ENCODE results near the gene TBX1. TPM values are rescaled to one million over a fixed set of nuclear protein-coding genes. Genes with fewer than 3 reads are reported as not detected.
A peak's percentile ranks its signal among the peaks of the same experiment; 100 is the strongest.

TBX1 gene
- total RNA-seq, 1 donor from 2014 or later = 24.2 TPM

DNA sequence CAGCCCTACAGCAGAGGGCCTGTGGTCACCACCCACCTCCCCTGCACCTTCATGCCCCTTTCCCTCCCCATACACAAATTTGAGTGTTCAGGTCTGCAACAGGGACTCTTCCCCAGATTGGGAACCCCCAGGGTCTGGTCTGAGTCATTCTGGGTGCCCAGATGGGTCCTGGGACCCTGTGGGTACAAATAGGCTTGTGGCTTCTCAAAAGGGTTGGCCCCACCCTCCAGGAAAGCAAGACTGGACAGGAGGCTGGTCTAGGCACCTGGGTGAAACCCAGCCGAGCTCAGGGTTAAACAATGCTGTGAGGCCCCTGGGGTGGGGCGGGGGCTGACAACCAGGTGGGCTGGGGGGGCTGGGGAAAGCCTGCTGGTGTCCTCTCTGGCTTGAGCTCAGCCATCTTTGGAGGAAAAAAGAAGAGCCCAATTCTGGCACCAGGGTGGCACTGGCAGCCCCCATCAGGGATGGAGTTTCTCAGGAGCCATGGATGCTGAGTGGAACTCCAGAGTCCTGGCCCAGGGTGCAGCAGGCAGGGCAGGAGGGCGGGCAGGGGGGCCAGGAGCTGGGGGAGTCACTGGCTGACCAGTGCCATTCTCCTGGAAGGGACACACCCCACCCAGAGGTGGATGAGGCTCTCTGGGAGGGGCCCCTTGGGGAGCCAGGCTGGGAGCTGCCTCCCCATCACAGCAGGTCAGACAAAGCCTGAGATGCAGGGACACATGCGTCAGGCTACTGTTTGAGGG lies 45.2 kb upstream of the TBX1 start:
- Mint-ChIP-seq H3K27me3 (ENCODE audit: unreplicated experiment) (no peaks in the 10 kb centered on the region), H3K9me3 (ENCODE audit: unreplicated experiment) (no peaks in the 10 kb centered on the region), H3K27ac (ENCODE audit: unreplicated experiment) (peak overlapping the region; percentile 31), H3K4me1 (ENCODE audit: unreplicated experiment) (peaks cover 38% of the 10 kb centered on the region), H3K4me3 (ENCODE audit: unreplicated experiment) (peak overlapping the region; percentile 76), H3K36me3 (ENCODE audit: unreplicated experiment) (peaks cover 5% of the 10 kb centered on the region)
- no peak for DNase-seq (ENCODE audit: extremely low spot score, unreplicated experiment)
- TF ChIP-seq, protein P1, sequence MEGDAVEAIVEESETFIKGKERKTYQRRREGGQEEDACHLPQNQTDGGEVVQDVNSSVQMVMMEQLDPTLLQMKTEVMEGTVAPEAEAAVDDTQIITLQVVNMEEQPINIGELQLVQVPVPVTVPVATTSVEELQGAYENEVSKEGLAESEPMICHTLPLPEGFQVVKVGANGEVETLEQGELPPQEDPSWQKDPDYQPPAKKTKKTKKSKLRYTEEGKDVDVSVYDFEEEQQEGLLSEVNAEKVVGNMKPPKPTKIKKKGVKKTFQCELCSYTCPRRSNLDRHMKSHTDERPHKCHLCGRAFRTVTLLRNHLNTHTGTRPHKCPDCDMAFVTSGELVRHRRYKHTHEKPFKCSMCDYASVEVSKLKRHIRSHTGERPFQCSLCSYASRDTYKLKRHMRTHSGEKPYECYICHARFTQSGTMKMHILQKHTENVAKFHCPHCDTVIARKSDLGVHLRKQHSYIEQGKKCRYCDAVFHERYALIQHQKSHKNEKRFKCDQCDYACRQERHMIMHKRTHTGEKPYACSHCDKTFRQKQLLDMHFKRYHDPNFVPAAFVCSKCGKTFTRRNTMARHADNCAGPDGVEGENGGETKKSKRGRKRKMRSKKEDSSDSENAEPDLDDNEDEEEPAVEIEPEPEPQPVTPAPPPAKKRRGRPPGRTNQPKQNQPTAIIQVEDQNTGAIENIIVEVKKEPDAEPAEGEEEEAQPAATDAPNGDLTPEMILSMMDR (IDR thresholded peaks at IDR 0.05) = no peak

DNA sequence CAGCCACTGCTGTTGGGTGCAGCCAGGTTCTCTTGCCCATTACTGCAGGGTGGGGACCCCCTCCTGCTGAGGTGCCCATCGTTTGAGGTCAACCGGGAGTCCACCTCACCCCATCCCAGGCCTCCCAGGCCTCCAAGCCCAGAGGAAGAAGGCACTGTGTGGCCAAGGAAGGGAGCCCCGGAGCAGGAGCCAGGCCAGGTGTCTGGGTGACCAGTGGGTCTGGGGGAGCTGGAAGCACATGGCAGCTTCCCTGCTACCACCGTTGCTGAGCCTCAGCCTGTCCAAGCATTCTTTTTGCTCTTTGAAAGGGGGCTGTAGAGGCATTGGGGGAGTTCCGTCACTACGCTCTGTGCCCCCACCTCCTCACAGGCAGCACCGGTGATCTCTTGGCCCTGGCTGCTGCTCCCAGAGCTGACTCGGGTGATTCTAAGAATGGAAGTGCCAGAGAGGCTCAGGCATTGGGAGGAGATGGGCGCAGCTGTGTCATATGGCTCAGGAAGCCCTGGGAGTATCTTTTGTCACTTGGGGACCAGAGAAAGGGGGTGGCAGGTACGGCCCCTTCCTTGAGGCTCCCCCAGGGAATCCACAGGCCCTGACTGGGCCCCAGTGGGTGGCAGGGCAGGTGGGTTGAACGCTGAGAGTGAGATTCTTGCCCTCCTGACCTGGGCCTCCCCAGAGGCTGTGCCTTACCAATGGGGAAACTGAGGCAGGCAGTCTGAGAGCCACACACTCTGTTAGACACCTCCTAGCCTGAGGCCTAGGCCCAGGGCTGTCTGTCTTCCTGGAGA lies 44.3 kb upstream of the TBX1 start:
- no peak overlapping the region for H3K27ac Mint-ChIP-seq (ENCODE audit: unreplicated experiment)
- no peak for DNase-seq (ENCODE audit: extremely low spot score, unreplicated experiment)

DNA sequence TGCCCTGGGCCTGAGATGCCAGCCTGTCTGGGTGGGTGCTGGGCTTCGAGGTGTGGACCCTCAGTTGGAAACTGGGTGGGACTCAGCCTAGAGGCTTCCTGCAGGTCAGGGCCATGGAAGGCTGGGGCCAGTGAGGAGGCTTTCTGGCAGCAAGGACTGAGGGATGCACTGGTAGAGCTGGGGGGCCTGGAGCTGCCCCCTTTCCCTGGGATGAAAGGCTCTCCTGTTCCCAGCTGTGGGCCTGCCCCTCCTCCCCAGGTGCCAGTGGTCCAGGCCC lies 43.8 kb upstream of the TBX1 start:
- Mint-ChIP-seq H3K4me1 (ENCODE audit: unreplicated experiment) (peaks cover 40% of the 10 kb centered on the region), H3K4me3 (ENCODE audit: unreplicated experiment) (no peak overlapping the region), H3K9me3 (ENCODE audit: unreplicated experiment) (no peaks in the 10 kb centered on the region), H3K36me3 (ENCODE audit: unreplicated experiment) (peaks cover 19% of the 10 kb centered on the region), H3K27me3 (ENCODE audit: unreplicated experiment) (no peaks in the 10 kb centered on the region), H3K27ac (ENCODE audit: unreplicated experiment) (no peak overlapping the region)
- TF ChIP-seq, protein P1 (IDR thresholded peaks at IDR 0.05) = no peak
- no peak for DNase-seq (ENCODE audit: extremely low spot score, unreplicated experiment)

More for the DNA sequence above, 44.3 kb upstream of the TBX1 start:
- Mint-ChIP-seq H3K27me3 (ENCODE audit: unreplicated experiment) (no peaks in the 10 kb centered on the region), H3K36me3 (ENCODE audit: unreplicated experiment) (peaks cover 14% of the 10 kb centered on the region), H3K4me3 (ENCODE audit: unreplicated experiment) (peak overlapping the region; percentile 76), H3K4me1 (ENCODE audit: unreplicated experiment) (peaks cover 40% of the 10 kb centered on the region), H3K9me3 (ENCODE audit: unreplicated experiment) (no peaks in the 10 kb centered on the region)
- TF ChIP-seq, protein P1 (IDR thresholded peaks at IDR 0.05) = no peak

DNA sequence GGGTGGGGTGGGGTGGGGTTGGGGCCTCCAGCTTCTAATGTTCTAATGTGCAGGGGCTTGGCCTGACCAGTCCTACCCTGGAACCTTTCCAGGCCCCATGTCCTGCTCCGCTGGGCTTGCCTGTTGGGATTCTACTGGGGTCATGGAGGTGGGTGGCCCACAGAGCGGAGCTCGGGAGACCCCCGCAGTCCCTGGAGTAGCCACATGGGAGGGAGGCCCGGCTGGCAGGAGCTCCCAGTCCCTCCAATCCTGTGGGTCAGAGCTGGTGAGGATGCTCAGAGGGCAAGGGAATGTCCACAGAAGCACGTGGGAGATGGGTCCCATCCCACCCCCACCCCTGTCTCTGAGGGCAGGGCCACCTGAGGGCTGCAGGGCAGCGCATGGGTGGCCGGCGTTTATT lies 43.4 kb upstream of the TBX1 start:
- DNase-seq (ENCODE audit: extremely low spot score, unreplicated experiment) = no peak
- Mint-ChIP-seq H3K9me3 (ENCODE audit: unreplicated experiment) (no peaks in the 10 kb centered on the region), H3K27me3 (ENCODE audit: unreplicated experiment) (no peaks in the 10 kb centered on the region), H3K27ac (ENCODE audit: unreplicated experiment) (peak overlapping the region; percentile 41), H3K4me1 (ENCODE audit: unreplicated experiment) (peaks cover 40% of the 10 kb centered on the region), H3K4me3 (ENCODE audit: unreplicated experiment) (peak overlapping the region; percentile 65), H3K36me3 (ENCODE audit: unreplicated experiment) (peaks cover 19% of the 10 kb centered on the region)
- TF ChIP-seq, protein P1 (IDR thresholded peaks at IDR 0.05) = no peak
